HepG2 (cell line): Measurements from ENCODE around the gene CD300LG. TPM values are rescaled to one million over a fixed set of nuclear protein-coding genes. Genes with fewer than 3 reads are reported as not detected.

Source experiments
- ARID4A ChIP-seq: sonication (generic); formaldehyde crosslinking; IDR thresholded peaks from 2 replicates; pipeline ENCODE4 v1.5.0; 2020; ENCODE audit warnings: mild to moderate bottlenecking, missing genetic modification reagents, borderline replicate concordance
- ATF7 ChIP-seq, 2 experiments: fragments of 450-650 bp in 1 of 2; sonication (generic) in 1 of 2; formaldehyde crosslinking in 1 of 2; IDR thresholded peaks; 2 replicates each; pipeline versions ENCODE4 v1.4.0 to v1.6.1; 2016 to 2020; ENCODE audit warnings: antibody characterized with exemption in 1 of 2, mild to moderate bottlenecking in 1 of 2, missing genetic modification reagents in 1 of 2
- HNRNPK ChIP-seq: fragments of 200-400 bp; formaldehyde crosslinking; IDR thresholded peaks from 2 replicates; pipeline ENCODE4 v1.6.1; 2018; ENCODE audit warnings: low read length, low read depth, moderate library complexity, mild to moderate bottlenecking; ENCODE audit not compliant: poor library complexity, severe bottlenecking
- NONO ChIP-seq, 2 experiments: fragments of 450-650 bp in 1 of 2; sonication (generic) in 1 of 2; formaldehyde crosslinking in 1 of 2; IDR thresholded peaks in 1 of 2; conservative IDR thresholded peaks in 1 of 2; 2 replicates each; pipeline versions ENCODE4 v1.6.1 to v1.8.0; 2017 to 2022; ENCODE audit warnings: mild to moderate bottlenecking in 1 of 2, missing genetic modification reagents in 1 of 2, moderate library complexity in 1 of 2
- PPARG ChIP-seq: conservative IDR thresholded peaks from 2 replicates; pipeline ENCODE4 v1.6.1; 2016; ENCODE audit warnings: missing biosample characterization, missing genetic modification reagents
- SOX6 ChIP-seq, 2 experiments: fragments of 450-650 bp in 1 of 2; sonication (generic) in 1 of 2; formaldehyde crosslinking in 1 of 2; IDR thresholded peaks; 2 replicates each; pipeline versions ENCODE4 v1.4.0 to v1.6.1; 2017 to 2020; ENCODE audit warnings: antibody characterized with exemption in 1 of 2, mild to moderate bottlenecking in 1 of 2, missing genetic modification reagents in 1 of 2
- SRF ChIP-seq: IDR thresholded peaks from 2 replicates; pipeline ENCODE4 v1.6.1; 2011; ENCODE audit warnings: mild to moderate bottlenecking, low read depth, low read length, moderate library complexity
- TEAD3 ChIP-seq: optimal IDR thresholded peaks from 2 replicates; pipeline ENCODE3; 2016; ENCODE audit warnings: borderline replicate concordance
- ZEB1 ChIP-seq: IDR thresholded peaks from 2 replicates; pipeline ENCODE4 v1.6.1; 2012; ENCODE audit warnings: mild to moderate bottlenecking, low read depth, inconsistent platforms; ENCODE audit not compliant: insufficient replicate concordance
- ZFP36L2 ChIP-seq: sonication (generic); formaldehyde crosslinking; IDR thresholded peaks from 2 replicates; pipeline ENCODE4 v1.4.0; 2020; ENCODE audit warnings: missing genetic modification reagents
- ZNF3 ChIP-seq: IDR thresholded peaks from 2 replicates; pipeline ENCODE4 v1.7.0; 2017; ENCODE audit warnings: inconsistent platforms
- ZNF598 ChIP-seq: sonication (generic); formaldehyde crosslinking; IDR thresholded peaks from 2 replicates; pipeline ENCODE4 v1.5.1; 2020; ENCODE audit warnings: mild to moderate bottlenecking, missing genetic modification reagents, borderline replicate concordance
- ZNF772 ChIP-seq: sonication (generic); formaldehyde crosslinking; IDR thresholded peaks from 2 replicates; pipeline ENCODE4 v1.5.0; 2020; ENCODE audit warnings: mild to moderate bottlenecking, missing genetic modification reagents
- polyA plus RNA-seq, 8 experiments: library from polyadenylated mRNA; depleted of rRNA in 3 of 8; stranded (reverse) in 7 of 8; unstranded in 1 of 8; fragments of >200 nt; fragmentation: Illumina TruSeq in 4 of 8; extraction: Trizol in 4 of 8; gene quantifications; 2 replicates each; pipeline versions ENCODE4 v1.2.1 to v1.2.3, GENCODE V29; 2011 to 2016; ENCODE audit warnings: low read depth in 4 of 8, missing spikeins in 1 of 8, mixed read lengths in 1 of 8; ENCODE audit not compliant: insufficient read depth in 1 of 8
- total RNA-seq, 5 experiments: library from RNA; depleted of rRNA; stranded (reverse); fragments of >200 nt; fragmentation: Illumina TruSeq; extraction: Trizol; gene quantifications; 2 replicates each; pipeline ENCODE4 v1.2.3, GENCODE V29; 2016; ENCODE audit warnings: low read depth in 1 of 5
- TF ChIP-seq, protein P1 (sequence below): sonication (generic); formaldehyde crosslinking; IDR thresholded peaks from 2 replicates; pipeline ENCODE4 v1.9.0; 2021; ENCODE audit warnings: missing genetic modification reagents, borderline replicate concordance

The CD300LG gene
- total and polyA plus RNA-seq, 2 of the 13 experiments (the other 11 are each of a cell fraction or from before 2014, with no cell fraction given) = not detected

- no peak for TF ChIP-seq ARID4A (CRISPR knock-in tag)
- no peak for TF ChIP-seq SOX6 (IDR thresholded peaks at IDR 0.05)
- TF ChIP-seq SOX6 (CRISPR knock-in tag; IDR thresholded peaks at IDR 0.05) = no peak
- TF ChIP-seq ZNF3 (CRISPR knock-in tag) = no peak
- TF ChIP-seq SRF = no peak
- TF ChIP-seq NONO (IDR thresholded peaks at IDR 0.05) = no peak
- TF ChIP-seq NONO (CRISPR knock-in tag; conservative IDR thresholded peaks at IDR 0.05) = no peak
- TF ChIP-seq HNRNPK = no peak
- peak; percentile 92 for TF ChIP-seq TEAD3 (CRISPR knock-in tag)
- no peak for TF ChIP-seq ZEB1
- TF ChIP-seq ZFP36L2 = no peak
- no peak for TF ChIP-seq ZNF772
- TF ChIP-seq, protein P1, sequence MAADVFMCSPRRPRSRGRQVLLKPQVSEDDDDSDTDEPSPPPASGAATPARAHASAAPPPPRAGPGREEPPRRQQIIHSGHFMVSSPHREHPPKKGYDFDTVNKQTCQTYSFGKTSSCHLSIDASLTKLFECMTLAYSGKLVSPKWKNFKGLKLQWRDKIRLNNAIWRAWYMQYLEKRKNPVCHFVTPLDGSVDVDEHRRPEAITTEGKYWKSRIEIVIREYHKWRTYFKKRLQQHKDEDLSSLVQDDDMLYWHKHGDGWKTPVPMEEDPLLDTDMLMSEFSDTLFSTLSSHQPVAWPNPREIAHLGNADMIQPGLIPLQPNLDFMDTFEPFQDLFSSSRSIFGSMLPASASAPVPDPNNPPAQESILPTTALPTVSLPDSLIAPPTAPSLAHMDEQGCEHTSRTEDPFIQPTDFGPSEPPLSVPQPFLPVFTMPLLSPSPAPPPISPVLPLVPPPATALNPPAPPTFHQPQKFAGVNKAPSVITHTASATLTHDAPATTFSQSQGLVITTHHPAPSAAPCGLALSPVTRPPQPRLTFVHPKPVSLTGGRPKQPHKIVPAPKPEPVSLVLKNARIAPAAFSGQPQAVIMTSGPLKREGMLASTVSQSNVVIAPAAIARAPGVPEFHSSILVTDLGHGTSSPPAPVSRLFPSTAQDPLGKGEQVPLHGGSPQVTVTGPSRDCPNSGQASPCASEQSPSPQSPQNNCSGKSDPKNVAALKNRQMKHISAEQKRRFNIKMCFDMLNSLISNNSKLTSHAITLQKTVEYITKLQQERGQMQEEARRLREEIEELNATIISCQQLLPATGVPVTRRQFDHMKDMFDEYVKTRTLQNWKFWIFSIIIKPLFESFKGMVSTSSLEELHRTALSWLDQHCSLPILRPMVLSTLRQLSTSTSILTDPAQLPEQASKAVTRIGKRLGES (CRISPR knock-in tag) = no peak
- TF ChIP-seq ATF7 (IDR thresholded peaks at IDR 0.05) = no peak
- TF ChIP-seq ATF7 (CRISPR knock-in tag; IDR thresholded peaks at IDR 0.05) = no peak
- TF ChIP-seq PPARG (CRISPR knock-in tag) = no peak
- no peak for TF ChIP-seq ZNF598 (CRISPR knock-in tag)
Observed at GRCh38 chr17:43878260-43879175, 31.5 kb downstream of the CD300LG start (continued).
